NCI-H524 (cell line): ENCODE data around the gene ACSL6.

Experiments
- DNase-seq, 2 experiments: peaks; one replicate each; lab custom pipeline; 2025; lab: John Stamatoyannopoulos, UW

Gene ACSL6, protein sequence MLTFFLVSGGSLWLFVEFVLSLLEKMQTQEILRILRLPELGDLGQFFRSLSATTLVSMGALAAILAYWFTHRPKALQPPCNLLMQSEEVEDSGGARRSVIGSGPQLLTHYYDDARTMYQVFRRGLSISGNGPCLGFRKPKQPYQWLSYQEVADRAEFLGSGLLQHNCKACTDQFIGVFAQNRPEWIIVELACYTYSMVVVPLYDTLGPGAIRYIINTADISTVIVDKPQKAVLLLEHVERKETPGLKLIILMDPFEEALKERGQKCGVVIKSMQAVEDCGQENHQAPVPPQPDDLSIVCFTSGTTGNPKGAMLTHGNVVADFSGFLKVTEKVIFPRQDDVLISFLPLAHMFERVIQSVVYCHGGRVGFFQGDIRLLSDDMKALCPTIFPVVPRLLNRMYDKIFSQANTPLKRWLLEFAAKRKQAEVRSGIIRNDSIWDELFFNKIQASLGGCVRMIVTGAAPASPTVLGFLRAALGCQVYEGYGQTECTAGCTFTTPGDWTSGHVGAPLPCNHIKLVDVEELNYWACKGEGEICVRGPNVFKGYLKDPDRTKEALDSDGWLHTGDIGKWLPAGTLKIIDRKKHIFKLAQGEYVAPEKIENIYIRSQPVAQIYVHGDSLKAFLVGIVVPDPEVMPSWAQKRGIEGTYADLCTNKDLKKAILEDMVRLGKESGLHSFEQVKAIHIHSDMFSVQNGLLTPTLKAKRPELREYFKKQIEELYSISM

DNA sequence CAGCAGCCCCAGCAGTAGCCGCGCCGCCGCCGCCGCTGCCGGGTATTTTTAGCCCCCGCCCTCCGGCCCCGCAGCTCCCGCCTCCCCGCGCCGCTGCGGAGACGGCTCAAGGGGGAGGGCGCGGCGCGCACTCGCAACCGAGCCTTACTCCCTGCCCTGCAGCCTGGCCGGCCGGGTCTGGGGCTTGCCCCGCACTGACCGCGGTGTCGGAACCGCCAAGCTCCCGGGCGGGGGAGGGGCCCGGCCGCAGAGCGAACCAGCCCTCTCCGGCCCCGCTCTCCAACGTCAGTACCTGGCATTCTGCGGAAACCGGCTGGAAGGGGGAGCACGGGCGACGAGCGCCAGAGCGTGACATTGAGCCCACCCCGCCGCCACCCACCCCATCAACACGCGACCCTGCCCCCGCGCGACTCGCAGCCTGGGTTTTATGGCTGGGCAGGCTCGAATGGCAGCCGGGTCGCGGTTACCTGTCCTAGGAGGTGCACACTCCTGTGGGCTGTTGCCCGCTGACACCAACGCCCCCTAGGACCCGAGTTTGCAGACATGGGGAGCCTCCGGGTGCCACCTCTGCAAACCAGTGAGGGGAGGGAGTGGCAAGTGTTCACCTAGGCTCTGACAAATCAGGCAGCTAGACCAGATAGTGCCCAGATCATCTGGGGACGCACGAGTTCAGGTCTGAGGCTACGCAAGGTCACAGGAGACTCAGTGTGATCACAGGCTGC is at the start of gene ACSL6:
Gene ACSL6, minus strand, starts transcription at position 37 of the 722 bp plus-strand sequence. CDS start 105 bp downstream, outside the sequence.
- DNase-seq = peak in 1 of 2 experiments; percentile 20

- no peak for DNase-seq
Measured at GRCh38 chr5:132060501-132061161, 49.2 kb upstream of the ACSL6 start, which contains the start of gene IL3. Gene IL3, plus strand, starts transcription at chr5:132060655. Its CDS starts 52 bp downstream, at chr5:132060707.

DNA sequence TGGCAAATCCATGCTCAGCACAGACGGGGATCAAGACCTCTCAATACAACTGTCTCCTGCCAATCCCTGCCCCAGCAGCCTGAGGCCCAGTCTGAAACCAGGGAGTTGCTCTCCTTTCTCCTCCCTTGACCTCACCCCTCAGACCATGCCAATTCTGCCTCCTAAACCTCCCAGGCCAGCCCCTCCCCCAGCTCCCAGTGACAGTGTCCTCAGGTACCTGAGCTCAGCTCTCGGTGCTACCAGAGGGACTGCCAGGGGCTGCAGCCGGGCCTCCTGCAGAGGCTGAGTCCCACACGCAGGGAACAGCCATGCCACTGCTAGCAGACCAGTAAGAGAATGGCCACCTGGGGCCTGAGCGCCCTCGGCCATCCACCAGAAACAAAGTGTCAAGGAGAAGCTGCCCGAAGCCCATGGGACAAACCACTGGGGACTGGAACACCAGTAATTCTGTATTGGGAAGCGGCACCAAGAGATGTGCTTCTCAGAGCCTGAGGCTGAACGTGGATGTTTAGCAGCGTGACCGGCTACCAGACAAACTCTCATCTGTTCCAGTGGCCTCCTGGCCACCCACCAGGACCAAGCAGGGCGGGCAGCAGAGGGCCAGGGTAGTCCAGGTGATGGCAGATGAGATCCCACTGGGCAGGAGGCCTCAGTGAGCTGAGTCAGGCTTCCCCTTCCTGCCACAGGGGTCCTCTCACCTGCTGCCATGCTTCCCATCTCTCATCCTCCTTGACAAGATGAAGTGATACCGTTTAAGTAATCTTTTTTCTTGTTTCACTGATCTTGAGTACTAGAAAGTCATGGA is 48.4 kb upstream of the ACSL6 start:
- DNase-seq = no peak

DNA sequence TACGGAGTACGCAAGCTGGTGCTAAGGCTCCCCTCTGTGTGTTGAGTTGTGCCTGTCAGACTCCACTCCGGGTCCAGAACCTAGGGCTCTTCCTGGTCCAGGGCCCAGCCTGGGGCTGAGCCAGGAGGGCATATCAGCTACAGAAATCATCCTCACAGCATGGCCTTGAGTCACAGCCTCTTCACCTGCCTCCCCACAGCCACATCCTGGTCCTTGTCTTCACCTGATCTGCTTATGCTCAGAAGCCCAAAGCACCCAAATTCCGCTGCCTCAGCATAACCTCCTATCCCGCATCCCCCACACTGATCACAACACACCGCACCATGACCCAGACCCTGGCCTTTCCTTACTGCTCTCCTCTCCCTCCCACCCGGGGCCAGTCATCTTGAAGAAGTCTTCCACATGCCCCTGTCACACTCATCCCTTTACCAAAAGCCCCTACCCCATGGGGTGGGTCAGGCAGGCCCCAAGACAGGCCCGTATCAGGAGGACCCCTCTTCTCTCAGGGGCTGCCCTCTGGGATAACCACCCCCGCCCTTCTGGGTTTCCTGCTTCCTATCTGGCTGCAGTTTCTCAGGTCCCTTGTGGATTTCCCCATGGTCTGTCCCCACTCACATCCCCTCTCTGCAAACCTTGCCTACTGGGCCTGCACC is 47.7 kb upstream of the ACSL6 start:
- no peak for DNase-seq

GRCh38 chr5:132058646-132059042 is 47.2 kb upstream of the ACSL6 start:
- DNase-seq = no peak

DNA sequence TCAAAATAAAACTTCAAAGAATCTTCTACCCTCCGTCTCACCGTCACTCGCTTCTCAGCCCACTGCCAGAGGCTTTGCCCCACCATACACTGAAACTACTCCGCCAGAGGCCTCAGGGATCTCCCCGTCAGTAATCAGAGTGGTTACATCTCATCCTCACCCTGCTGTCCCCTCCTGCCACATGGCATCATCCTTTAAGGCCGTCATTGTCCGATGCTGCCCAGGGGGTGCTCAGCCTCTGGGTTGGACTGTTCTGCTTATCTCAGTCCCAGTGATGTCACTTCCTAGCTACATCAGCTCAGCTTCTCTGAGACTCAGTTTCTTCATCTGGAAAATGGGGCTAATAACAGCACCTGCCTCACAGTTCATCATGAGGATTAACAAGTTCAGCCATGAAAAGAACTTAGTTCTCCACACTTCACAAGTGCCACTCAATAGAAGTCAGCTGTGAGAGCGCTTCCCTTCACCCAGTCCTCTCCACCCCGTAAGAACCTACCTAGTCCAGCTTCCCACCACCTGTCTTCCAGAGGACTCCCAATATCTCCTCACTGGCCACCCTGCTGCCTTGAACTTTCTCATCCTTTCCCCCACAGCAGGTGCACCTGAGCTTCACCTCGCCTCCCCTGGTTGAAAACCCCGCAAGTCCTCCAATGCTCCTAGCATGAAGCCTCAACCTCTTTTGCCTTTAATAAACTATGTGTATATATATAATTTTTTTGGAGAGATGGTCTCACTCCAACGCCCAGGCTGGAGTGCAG is 46.2 kb upstream of the ACSL6 start:
- DNase-seq = no peak

DNA sequence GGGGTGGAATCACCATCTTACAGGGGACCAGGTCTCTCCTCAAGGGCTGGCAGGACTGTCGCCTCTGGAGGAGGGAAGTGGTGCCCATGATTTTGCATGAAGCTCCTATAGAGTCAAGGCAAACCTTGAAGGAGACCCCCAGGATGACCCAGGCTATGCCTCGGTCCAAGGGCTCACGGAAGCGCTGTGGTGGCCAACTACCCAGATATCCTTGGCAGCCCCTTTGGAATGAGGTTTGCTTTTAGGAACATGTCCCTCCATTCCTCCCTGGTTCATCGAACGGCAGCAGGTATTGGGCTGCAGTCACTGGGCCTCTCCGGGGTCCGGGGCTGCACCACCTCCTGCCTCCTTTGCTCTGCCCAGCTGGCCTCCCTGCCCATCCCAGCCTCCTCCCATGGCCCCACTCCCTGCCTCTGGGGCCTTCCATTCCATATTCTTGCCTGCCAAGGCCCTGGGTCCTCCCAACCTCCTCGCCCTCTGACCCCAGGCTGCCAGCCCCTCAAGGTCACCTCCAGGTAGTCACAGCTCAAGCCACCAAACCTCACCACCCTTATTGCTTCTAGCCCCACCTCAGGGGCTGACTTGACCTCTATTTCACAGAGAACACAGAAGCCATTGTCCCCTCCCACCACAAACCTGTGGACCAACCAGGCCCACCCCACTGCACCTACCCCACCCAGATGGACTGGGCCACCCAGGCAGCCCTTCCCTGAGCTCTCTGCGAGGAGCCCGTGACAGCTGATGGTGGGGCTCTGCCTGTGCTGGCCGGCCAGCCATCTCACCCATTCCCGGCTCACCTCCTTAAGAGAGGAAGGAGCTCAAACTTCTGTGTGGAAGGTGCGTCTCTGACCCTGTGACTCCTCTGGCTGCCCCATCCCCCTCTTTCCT is 45.4 kb upstream of the ACSL6 start:
- no peak for DNase-seq

DNA sequence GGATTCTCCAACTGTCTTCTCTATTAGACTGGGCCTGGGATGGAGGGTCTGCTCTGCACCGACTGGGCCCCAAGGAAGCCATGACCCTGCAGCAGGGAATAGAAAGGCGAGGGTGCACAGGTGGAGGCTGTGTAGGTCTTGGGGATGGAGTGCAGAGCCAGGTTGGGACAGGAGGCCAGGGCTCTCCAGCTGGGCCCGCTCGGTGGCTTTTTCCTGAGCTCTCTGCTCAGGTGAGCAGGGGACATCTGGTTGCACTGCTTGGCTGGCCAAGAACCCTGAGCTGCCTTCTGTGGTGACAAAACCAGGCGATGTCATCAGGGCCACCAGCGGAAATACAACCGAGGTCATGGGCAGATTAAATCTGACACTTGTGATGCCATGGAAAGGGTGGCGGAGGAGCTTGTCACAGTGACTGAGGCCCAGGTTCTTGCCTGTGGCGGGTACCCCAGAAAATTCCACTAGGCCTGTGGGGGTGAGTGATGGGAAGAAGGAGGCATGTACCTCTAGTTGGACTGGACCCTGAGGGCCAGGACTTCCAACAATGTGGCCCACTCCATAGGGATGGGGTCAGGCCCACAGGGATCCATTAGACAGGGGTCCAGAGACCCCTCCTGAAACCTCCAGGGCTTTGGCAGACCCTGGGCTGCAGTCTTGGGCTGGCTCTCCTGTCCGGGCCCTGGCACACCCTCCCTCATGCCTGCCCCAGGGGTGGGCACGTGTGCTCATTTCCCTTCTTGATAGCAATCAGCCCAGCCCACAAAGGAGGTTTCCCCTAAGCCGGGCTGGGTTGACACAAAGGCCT is 44.6 kb upstream of the ACSL6 start:
- peak in 1 of 2 experiments; percentile 49 for DNase-seq

- DNase-seq = peak; percentile 58 to 87
Measured at GRCh38 chr5:132055441-132055807, 44.0 kb upstream of the ACSL6 start.

- no peak for DNase-seq
Measured at GRCh38 chr5:132054697-132055440, 43.4 kb upstream of the ACSL6 start.

GRCh38 chr5:132054031-132054696 is 42.7 kb upstream of the ACSL6 start:
- no peak for DNase-seq

- no peak for DNase-seq
Measured at GRCh38 chr5:132053483-132053882, 42.0 kb upstream of the ACSL6 start.

- no peak for DNase-seq
Measured at GRCh38 chr5:132052520-132052919, 41.1 kb upstream of the ACSL6 start.

GRCh38 chr5:132050661-132051552 is 39.4 kb upstream of the ACSL6 start:
- DNase-seq = peak in 1 of 2 experiments; percentile 22

GRCh38 chr5:132050136-132050535 is 38.7 kb upstream of the ACSL6 start:
- no peak for DNase-seq

DNA sequence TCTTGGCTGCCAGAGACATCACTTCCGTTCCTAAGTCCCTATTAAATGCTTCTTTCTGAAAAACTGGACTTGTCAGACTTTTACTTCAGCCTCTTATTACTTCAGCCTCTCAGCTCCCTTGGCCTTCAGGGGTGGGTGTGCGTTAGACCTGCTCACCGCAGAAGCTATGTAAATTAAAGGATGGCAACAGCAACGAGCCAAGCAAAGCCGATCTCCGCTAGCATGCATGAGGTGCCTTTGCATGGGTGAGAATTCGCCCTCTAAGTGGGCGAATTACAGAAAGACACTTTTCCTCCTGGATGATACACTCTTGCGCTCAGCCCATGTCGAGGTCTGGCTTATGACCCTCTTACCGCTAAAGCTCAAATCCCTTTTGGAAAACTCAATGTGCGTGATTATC is 38.1 kb upstream of the ACSL6 start:
- no peak for DNase-seq
